ENCODE measurements around the gene MTERF4. TPM values are rescaled to one million over a fixed set of nuclear protein-coding genes. Genes with fewer than 3 reads are reported as not detected.

Gene MTERF4
- total RNA-seq, 1 donor from 2014 or later = 50.2 TPM

DNA sequence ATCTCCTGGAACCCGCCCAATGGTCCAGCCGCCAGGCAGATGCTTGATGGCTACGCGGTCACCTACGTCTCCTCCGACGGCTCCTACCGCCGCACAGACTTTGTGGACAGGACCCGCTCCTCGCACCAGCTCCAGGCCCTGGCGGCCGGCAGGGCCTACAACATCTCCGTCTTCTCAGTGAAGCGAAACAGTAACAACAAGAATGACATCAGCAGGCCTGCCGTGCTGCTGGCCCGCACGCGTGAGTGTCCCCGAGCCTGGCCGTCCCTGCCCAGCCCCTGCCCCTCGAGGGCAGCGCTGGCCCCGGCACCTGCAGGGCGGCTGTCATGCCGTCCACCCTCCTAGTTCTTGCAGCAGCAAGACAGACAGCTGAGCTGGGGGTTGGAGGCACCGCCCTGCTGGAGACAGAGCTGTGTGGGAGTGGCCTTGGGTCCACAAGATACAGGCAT is 36.7 kb downstream of the MTERF4 start:
- H3K36me3 ChIP-seq = peaks cover 39 to 58% of the 10 kb centered on the region in 2 donors
- DNase-seq (ENCODE audit: low spot score in 2 of 2) = no peak
- no peak overlapping the region for H3K4me3 ChIP-seq
- TF ChIP-seq, protein P1, sequence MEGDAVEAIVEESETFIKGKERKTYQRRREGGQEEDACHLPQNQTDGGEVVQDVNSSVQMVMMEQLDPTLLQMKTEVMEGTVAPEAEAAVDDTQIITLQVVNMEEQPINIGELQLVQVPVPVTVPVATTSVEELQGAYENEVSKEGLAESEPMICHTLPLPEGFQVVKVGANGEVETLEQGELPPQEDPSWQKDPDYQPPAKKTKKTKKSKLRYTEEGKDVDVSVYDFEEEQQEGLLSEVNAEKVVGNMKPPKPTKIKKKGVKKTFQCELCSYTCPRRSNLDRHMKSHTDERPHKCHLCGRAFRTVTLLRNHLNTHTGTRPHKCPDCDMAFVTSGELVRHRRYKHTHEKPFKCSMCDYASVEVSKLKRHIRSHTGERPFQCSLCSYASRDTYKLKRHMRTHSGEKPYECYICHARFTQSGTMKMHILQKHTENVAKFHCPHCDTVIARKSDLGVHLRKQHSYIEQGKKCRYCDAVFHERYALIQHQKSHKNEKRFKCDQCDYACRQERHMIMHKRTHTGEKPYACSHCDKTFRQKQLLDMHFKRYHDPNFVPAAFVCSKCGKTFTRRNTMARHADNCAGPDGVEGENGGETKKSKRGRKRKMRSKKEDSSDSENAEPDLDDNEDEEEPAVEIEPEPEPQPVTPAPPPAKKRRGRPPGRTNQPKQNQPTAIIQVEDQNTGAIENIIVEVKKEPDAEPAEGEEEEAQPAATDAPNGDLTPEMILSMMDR (IDR thresholded peaks at IDR 0.05) = no peak
- no peaks in the 10 kb centered on the region for H3K27me3 ChIP-seq
- no peak overlapping the region for H3K27ac ChIP-seq
- H3K9me3 ChIP-seq = no peaks in the 10 kb centered on the region
- no peaks in the 10 kb centered on the region for H3K4me1 ChIP-seq
- intact Hi-C loops (cut with DNase I) = no loop called here

DNA sequence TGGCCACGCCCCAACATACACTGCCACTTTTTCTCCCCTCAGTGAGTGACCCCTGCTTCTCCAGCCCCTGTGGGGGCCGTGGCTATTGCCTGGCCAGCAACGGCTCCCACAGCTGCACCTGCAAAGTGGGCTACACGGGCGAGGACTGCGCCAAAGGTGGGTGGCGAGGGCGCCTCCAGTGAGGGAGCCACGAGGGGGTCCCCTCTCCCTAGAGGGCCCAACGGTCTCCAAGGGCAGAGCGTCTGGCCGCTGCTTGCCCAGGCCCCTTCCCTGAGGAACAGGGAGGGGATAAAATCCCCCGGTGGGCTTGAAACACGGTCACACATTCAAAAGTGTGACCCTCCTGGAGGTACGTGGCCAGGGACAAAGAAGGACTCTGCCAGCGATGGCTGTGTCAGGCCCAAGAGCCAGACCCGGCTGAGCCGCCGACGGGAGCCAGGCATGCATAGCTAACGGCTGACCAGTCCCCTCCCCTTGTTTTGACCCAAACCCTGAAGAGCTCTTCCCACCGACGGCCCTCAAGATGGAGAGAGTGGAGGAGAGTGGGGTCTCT is 37.2 kb downstream of the MTERF4 start:
- Histone ChIP-seq H3K27me3 (no peaks in the 10 kb centered on the region), H3K27ac (no peak overlapping the region), H3K4me3 (no peak overlapping the region), H3K36me3 (peaks cover 34 to 53% of the 10 kb centered on the region in 2 donors), H3K4me1 (no peaks in the 10 kb centered on the region), H3K9me3 (no peaks in the 10 kb centered on the region)
- DNase-seq (ENCODE audit: low spot score in 2 of 2) = no peak
- intact Hi-C loops (cut with DNase I) = no loop called here
- TF ChIP-seq, protein P1 (IDR thresholded peaks at IDR 0.05) = no peak

GRCh38 chr2:241064008-241064801 is 37.9 kb downstream of the MTERF4 start:
- Histone ChIP-seq H3K27ac (no peak overlapping the region), H3K27me3 (no peaks in the 10 kb centered on the region), H3K36me3 (peaks cover 31 to 50% of the 10 kb centered on the region in 2 donors), H3K9me3 (no peaks in the 10 kb centered on the region), H3K4me1 (no peaks in the 10 kb centered on the region), H3K4me3 (no peak overlapping the region)
- peak in 1 of 2 donors; percentile 40 for DNase-seq (ENCODE audit: low spot score in 2 of 2)
- intact Hi-C loops (cut with DNase I) = no loop called here
- TF ChIP-seq, protein P1 (IDR thresholded peaks at IDR 0.05) = no peak

DNA sequence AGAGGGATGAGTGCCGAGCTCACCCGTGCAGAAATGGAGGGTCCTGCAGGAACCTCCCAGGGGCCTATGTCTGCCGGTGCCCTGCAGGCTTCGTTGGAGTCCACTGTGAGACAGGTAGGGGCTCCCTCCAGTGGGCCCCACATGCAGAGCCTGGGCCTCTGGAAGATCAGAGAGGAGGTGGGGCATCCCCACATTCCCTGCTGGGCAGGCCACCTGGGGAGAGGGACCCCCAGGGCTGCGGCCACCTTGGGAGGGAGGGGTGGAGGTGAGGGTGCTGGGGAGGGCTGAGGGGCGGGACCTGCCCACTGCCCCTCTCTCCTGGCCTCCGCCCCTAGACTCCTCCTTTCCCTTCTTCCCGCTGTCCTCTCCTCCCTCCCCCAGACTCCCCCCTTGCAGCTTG is 38.5 kb downstream of the MTERF4 start:
- peaks cover 25 to 44% of the 10 kb centered on the region in 2 donors for H3K36me3 ChIP-seq
- DNase-seq (ENCODE audit: low spot score in 2 of 2) = peak in 1 of 2 donors; percentile 42
- H3K4me1 ChIP-seq = no peaks in the 10 kb centered on the region
- TF ChIP-seq, protein P1 (IDR thresholded peaks at IDR 0.05) = no peak
- no peak overlapping the region for H3K4me3 ChIP-seq
- H3K9me3 ChIP-seq = no peaks in the 10 kb centered on the region
- H3K27me3 ChIP-seq = no peaks in the 10 kb centered on the region
- intact Hi-C loops (cut with DNase I) = no loop called here
- no peak overlapping the region for H3K27ac ChIP-seq

- Histone ChIP-seq H3K9me3 (no peaks in the 10 kb centered on the region), H3K36me3 (peaks cover 24 to 39% of the 10 kb centered on the region in 2 donors), H3K4me1 (no peaks in the 10 kb centered on the region), H3K27me3 (no peaks in the 10 kb centered on the region), H3K4me3 (no peak overlapping the region), H3K27ac (no peak overlapping the region)
- TF ChIP-seq, protein P1 (IDR thresholded peaks at IDR 0.05) = no peak
- intact Hi-C loops (cut with DNase I) = no loop called here
- DNase-seq (ENCODE audit: low spot score in 2 of 2) = peak in 1 of 2 donors; percentile 56
These were observed 39.0 kb downstream of the MTERF4 start for GRCh38 chr2:241063093-241063551.
